ENCODE measurements around the gene HAGHL.

DNA sequence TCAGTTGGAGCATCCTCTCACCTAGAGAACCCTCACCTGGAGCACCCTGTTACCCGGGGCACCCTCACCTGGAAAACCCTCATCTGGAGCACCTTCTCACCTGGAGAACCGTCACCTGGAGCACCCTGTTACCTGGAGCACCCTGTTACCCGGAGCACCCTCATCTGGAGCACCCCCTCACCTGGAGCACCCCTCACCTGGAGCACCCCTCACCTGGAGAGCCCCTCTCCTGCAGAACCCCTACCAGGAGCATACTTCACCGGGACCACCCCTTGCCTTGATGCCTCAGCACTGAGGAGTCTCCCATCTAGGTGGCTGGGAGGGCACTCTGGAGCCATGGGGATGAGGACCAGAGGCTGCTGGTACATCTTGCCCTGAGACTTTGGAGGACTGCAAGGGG lies 17.9 kb upstream of the HAGHL start:
- TF ChIP-seq POLR2A (IDR thresholded peaks at IDR 0.05), result no peak
- TF ChIP-seq, protein P1, sequence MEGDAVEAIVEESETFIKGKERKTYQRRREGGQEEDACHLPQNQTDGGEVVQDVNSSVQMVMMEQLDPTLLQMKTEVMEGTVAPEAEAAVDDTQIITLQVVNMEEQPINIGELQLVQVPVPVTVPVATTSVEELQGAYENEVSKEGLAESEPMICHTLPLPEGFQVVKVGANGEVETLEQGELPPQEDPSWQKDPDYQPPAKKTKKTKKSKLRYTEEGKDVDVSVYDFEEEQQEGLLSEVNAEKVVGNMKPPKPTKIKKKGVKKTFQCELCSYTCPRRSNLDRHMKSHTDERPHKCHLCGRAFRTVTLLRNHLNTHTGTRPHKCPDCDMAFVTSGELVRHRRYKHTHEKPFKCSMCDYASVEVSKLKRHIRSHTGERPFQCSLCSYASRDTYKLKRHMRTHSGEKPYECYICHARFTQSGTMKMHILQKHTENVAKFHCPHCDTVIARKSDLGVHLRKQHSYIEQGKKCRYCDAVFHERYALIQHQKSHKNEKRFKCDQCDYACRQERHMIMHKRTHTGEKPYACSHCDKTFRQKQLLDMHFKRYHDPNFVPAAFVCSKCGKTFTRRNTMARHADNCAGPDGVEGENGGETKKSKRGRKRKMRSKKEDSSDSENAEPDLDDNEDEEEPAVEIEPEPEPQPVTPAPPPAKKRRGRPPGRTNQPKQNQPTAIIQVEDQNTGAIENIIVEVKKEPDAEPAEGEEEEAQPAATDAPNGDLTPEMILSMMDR (IDR thresholded peaks at IDR 0.05), result no peak

Data from uterus (tissue), 2 donors.